ENCODE data around the gene UAP1. TPM values are rescaled to one million over a fixed set of nuclear protein-coding genes. Genes with fewer than 3 reads are reported as not detected.

UAP1 gene
- total RNA-seq, 3 donors from 2014 or later = 123 to 190 (median 128) TPM

DNA sequence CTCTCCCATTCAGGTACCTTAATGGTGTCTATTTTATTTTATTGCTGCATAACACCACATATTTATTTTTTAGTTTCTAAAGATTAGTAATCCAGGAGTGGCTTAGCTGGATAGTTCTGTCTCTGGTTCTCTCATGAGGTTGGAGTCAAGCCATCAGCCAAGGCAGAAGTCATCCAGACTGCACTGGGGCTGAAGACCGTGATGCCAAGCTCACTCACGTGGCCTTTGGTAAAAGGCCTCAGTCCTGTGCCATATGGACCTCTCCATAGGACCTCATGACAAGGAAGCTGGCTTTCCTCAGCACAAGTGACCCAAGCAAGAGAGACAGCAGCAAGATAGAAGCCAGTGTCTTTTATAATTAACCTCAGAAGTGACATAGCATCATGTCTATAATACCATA lies 47.8 kb downstream of the UAP1 start:
- H3K27me3 ChIP-seq = no peaks in the 10 kb centered on the region
- H3K9me3 ChIP-seq = no peaks in the 10 kb centered on the region
- TF ChIP-seq, protein P1, sequence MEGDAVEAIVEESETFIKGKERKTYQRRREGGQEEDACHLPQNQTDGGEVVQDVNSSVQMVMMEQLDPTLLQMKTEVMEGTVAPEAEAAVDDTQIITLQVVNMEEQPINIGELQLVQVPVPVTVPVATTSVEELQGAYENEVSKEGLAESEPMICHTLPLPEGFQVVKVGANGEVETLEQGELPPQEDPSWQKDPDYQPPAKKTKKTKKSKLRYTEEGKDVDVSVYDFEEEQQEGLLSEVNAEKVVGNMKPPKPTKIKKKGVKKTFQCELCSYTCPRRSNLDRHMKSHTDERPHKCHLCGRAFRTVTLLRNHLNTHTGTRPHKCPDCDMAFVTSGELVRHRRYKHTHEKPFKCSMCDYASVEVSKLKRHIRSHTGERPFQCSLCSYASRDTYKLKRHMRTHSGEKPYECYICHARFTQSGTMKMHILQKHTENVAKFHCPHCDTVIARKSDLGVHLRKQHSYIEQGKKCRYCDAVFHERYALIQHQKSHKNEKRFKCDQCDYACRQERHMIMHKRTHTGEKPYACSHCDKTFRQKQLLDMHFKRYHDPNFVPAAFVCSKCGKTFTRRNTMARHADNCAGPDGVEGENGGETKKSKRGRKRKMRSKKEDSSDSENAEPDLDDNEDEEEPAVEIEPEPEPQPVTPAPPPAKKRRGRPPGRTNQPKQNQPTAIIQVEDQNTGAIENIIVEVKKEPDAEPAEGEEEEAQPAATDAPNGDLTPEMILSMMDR (IDR thresholded peaks at IDR 0.05) = no peak
- TF ChIP-seq POLR2A (IDR thresholded peaks at IDR 0.05) (no peak), POLR2AphosphoS5 (IDR thresholded peaks at IDR 0.05) (no peak)
- H3K36me3 ChIP-seq = no peaks in the 10 kb centered on the region
- H3K4me3 ChIP-seq = no peak overlapping the region
- DNase-seq (ENCODE audit: low spot score in 2 of 2) = no peak
- no peak overlapping the region for H3K27ac ChIP-seq
- H3K4me1 ChIP-seq = peaks cover 0 to 10% of the 10 kb centered on the region in 2 donors
- intact Hi-C loops (cut with DNase I; ENCODE audit: low total_unique reads) = no loop called here

DNA sequence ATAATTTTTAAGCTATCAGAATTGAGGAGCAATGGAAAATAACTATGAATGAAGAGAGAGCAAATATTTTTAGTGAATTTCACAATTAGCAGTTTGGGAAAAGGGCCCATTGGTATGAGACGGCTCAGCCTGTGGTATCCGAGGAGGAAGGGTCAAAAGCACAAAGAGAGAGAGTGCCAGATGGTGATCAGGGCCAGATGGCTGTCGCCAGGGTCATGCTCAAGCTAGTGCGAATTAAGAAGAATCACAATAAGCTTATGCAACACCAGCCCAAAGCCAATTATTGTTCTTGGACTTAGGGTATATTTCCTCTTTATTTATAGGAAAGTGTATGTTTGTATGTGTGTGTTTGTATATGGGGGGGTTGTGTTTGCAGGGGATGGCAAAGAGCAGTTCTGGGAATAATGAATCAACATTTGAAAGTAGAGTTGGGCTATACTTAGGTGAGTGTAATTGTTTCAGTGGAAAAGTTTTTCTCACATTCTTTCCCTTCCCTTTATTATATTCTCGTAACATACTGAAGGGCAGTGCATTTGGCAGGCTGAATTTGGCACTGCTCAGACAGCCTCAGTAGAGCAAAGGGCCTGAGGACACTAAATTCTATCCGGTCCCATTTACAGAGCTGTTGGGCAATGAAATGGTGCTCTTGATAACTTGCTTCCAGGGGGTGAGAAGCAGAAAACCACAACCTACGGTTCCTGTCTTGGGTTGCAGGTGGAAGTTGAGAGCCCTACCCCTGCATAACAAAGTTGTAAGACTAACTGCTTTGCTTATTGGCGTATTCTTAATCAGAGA lies 51.3 kb downstream of the UAP1 start:
- no peak for DNase-seq (ENCODE audit: low spot score in 2 of 2)
- H3K4me3 ChIP-seq = no peak overlapping the region
- intact Hi-C loops (cut with DNase I; ENCODE audit: low total_unique reads) = no loop called here
- peaks cover 0 to 10% of the 10 kb centered on the region in 2 donors for H3K4me1 ChIP-seq
- no peaks in the 10 kb centered on the region for H3K27me3 ChIP-seq
- TF ChIP-seq, protein P1 (IDR thresholded peaks at IDR 0.05) = no peak
- TF ChIP-seq POLR2A (IDR thresholded peaks at IDR 0.05) (no peak), POLR2AphosphoS5 (IDR thresholded peaks at IDR 0.05) (peak in 2 of 3 donors; percentile 52 to 75)
- H3K36me3 ChIP-seq = no peaks in the 10 kb centered on the region
- peaks cover 8 to 12% of the 10 kb centered on the region in 2 donors for H3K9me3 ChIP-seq
- peak overlapping the region; percentile 43 to 77 for H3K27ac ChIP-seq

DNA sequence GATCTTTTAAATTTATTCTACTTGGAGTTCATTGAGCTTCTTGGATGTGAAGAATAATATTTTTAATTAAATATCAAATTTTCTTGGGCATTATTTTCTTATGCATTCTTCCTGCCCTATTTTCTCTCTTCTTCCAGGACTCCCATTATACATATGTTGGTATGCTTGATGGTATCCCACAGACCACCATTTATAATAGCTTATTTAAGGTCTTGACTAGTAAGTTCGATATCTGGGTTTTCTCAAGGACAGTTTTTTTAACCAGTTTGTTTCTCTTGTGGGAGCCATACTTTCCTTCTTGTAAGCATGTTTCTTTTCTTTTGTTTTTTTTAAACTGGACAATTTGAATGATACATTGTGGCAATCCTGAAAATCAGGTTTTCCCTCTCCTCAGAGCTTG lies 55.3 kb downstream of the UAP1 start:
- Histone ChIP-seq H3K36me3 (no peaks in the 10 kb centered on the region), H3K4me1 (peaks cover 0 to 10% of the 10 kb centered on the region in 2 donors), H3K27me3 (no peaks in the 10 kb centered on the region), H3K9me3 (peaks cover 8 to 16% of the 10 kb centered on the region in 2 donors), H3K4me3 (no peak overlapping the region), H3K27ac (no peak overlapping the region)
- no peak for DNase-seq (ENCODE audit: low spot score in 2 of 2)
- TF ChIP-seq POLR2A (IDR thresholded peaks at IDR 0.05) (no peak), POLR2AphosphoS5 (IDR thresholded peaks at IDR 0.05) (no peak)
- TF ChIP-seq, protein P1 (IDR thresholded peaks at IDR 0.05) = no peak
- intact Hi-C loops (cut with DNase I; ENCODE audit: low total_unique reads) = no loop called here

DNA sequence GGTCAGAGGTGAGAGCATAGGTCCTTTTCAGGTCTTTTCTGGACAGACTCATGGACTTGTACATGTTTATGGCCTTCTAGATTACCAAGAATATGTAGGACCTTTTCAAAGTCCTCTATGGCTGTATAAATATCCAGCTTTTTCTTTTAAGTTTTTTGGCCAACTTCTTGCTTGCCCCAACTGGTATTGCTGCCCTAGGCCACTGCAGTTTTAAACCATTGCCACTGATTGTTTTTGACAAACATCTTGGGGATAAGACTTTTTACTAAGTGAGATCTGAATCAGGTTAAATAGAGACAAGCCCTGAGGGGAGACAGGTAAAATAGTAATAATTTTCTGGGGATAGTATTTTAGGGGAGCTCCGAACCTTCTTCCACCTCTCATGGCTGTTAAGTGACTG lies 56.0 kb downstream of the UAP1 start:
- Histone ChIP-seq H3K36me3 (no peaks in the 10 kb centered on the region), H3K27me3 (no peaks in the 10 kb centered on the region), H3K4me1 (peaks cover 0 to 8% of the 10 kb centered on the region in 2 donors), H3K27ac (no peak overlapping the region), H3K9me3 (peaks cover 8 to 16% of the 10 kb centered on the region in 2 donors), H3K4me3 (no peak overlapping the region)
- TF ChIP-seq, protein P1 (IDR thresholded peaks at IDR 0.05) = no peak
- TF ChIP-seq POLR2AphosphoS5 (IDR thresholded peaks at IDR 0.05) (no peak), POLR2A (IDR thresholded peaks at IDR 0.05) (no peak)
- no peak for DNase-seq (ENCODE audit: low spot score in 2 of 2)
- intact Hi-C loops (cut with DNase I; ENCODE audit: low total_unique reads) = no loop called here

DNA sequence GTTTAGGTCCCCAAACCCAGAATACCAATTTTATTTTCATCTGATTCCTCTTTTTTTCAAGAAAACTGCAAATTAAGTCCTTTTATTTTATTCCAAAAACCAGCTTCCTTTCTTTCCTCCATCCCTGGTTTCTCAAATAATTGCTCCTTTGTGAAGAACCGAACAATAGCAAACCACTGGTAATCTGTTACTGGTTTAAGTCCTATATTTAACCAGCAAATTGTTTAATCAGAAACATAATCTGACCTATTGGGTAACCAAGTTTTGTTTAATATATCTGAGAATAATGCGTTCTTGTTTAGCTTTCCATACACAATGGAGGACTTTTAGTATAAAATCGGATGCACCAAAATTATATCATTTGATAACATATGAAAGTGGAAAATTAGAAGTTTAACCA lies 57.6 kb downstream of the UAP1 start:
- Histone ChIP-seq H3K4me1 (no peaks in the 10 kb centered on the region), H3K27ac (no peak overlapping the region), H3K9me3 (peaks cover 8 to 16% of the 10 kb centered on the region in 2 donors), H3K27me3 (no peaks in the 10 kb centered on the region), H3K36me3 (no peaks in the 10 kb centered on the region), H3K4me3 (no peak overlapping the region)
- DNase-seq (ENCODE audit: low spot score in 2 of 2) = no peak
- TF ChIP-seq, protein P1 (IDR thresholded peaks at IDR 0.05) = no peak
- no peak for TF ChIP-seq POLR2AphosphoS5 (IDR thresholded peaks at IDR 0.05)
- TF ChIP-seq POLR2A (IDR thresholded peaks at IDR 0.05) = no peak
- intact Hi-C loops (cut with DNase I; ENCODE audit: low total_unique reads) = no loop called here
